ENCODE measurements around the gene YES1.

- no peak for TF ChIP-seq CTCF (IDR thresholded peaks at IDR 0.05; ENCODE audit: extremely low read depth in 1 of 2, insufficient read depth in 1 of 2, low read depth in 1 of 2, low read length in 2 of 2)
- no peak for TF ChIP-seq EZH2 (IDR thresholded peaks at IDR 0.05; ENCODE audit: borderline replicate concordance, low read depth, low read length, severe bottlenecking)
- no peak for TF ChIP-seq POLR2A (IDR thresholded peaks at IDR 0.05; ENCODE audit: low read depth, low read length)
Observed at GRCh38 chr18:840023-840408, 28.0 kb upstream of the YES1 start.

Data from endothelial cell of umbilical vein (primary cell).